ENCODE results near the gene CDK6. TPM values are rescaled to one million over a fixed set of nuclear protein-coding genes. Genes with fewer than 3 reads are reported as not detected.

CDK6 gene
- total and polyA plus RNA-seq, 2 of the 8 experiments (the other 6 are each of a cell fraction or from before 2014, with no cell fraction given): 5.9 to 18.9 TPM

- no peak overlapping the region for H2AFZ ChIP-seq (ENCODE audit: low read length)
- no peak overlapping the region for H2BK5ac ChIP-seq (ENCODE audit: low read depth, low read length)
- H3K27me3 ChIP-seq (replicated peaks in 1 of 4; ENCODE audit: control insufficient read depth in 3 of 4, extremely low read depth in 1 of 4, insufficient read depth in 3 of 4, low read length in 3 of 4): no peaks in the 10 kb centered on the region
- no peak overlapping the region for H3K14ac ChIP-seq (ENCODE audit: insufficient read length)
- no peak overlapping the region for H3K23ac ChIP-seq (ENCODE audit: insufficient read length)
- no peak overlapping the region for H3K9ac ChIP-seq (replicated peaks in 1 of 4; ENCODE audit: extremely low read depth in 1 of 4, low read depth in 3 of 4, low read length in 3 of 4)
- no peak overlapping the region for H4K91ac ChIP-seq (replicated peaks; ENCODE audit: insufficient read length, low read length)
- POLR2A ChIA-PET (ENCODE audit: partially characterized antibody): interaction anchor here (1.8 kb wide), 1 partner anchor 138 kb away, joined by 8 read pairs; no protein-coding TSS in a partner anchor
- FAIRE-seq (no peak), DNase-seq (ENCODE audit: low read depth in 1 of 2, low spot score in 2 of 2) (no peak)
- no peak overlapping the region for H4K8ac ChIP-seq (ENCODE audit: extremely low read depth, insufficient read depth, low read length)
- CTCF ChIA-PET (ENCODE audit: partially characterized antibody): interaction anchor here (0.8 to 2.5 kb wide), 3 partner anchors 85 to 139 kb away, joined by 3 to 17 read pairs (median 5); no protein-coding TSS in a partner anchor
- no peaks in the 10 kb centered on the region for H3K9me3 ChIP-seq (ENCODE audit: insufficient read depth in 2 of 2, low read depth in 1 of 2, low read length in 1 of 2)
- H3K18ac ChIP-seq (ENCODE audit: extremely low read depth, low read length): no peak overlapping the region
- H3K4me1 ChIP-seq (replicated peaks in 1 of 4; ENCODE audit: control insufficient read depth in 3 of 4, insufficient read depth in 4 of 4, low read length in 3 of 4): peaks cover 0 to 6% (median 2%) of the 10 kb centered on the region in 4 experiments; a peak in 3 of 7 replicates
- H3K23me2 ChIP-seq (ENCODE audit: low read depth, low read length): peaks cover 9% of the 10 kb centered on the region
- H3K4me3 ChIP-seq (ENCODE audit: extremely low read depth in 1 of 4, insufficient read depth in 2 of 4, low read depth in 3 of 4, low read length in 4 of 4): no peak overlapping the region
- no peaks in the 10 kb centered on the region for H3K36me3 ChIP-seq (ENCODE audit: control insufficient read depth in 2 of 4, insufficient read depth in 4 of 4, low read length in 3 of 4)
- H3K79me1 ChIP-seq (ENCODE audit: low read depth, low read length): no peaks in the 10 kb centered on the region
- no peak overlapping the region for H3K4me2 ChIP-seq (ENCODE audit: insufficient read depth in 1 of 2, low read depth in 2 of 2, low read length in 2 of 2)
- H3K4ac ChIP-seq (replicated peaks; ENCODE audit: insufficient read length, low read depth, low read length): no peak overlapping the region
- H2BK20ac ChIP-seq (ENCODE audit: low read length): no peak overlapping the region
- H4K5ac ChIP-seq (ENCODE audit: insufficient read length, low read depth, low read length): no peak overlapping the region
- no peak overlapping the region for H2BK120ac ChIP-seq (replicated peaks; ENCODE audit: low read depth, low read length)
- H2AK5ac ChIP-seq (ENCODE audit: low read depth, low read length): no peak overlapping the region
- H3K56ac ChIP-seq (replicated peaks; ENCODE audit: insufficient read length, low read depth, low read length): no peak overlapping the region
- H2BK15ac ChIP-seq (ENCODE audit: low read length): no peak overlapping the region
- H4K20me1 ChIP-seq (replicated peaks in 1 of 2; ENCODE audit: control insufficient read depth in 1 of 2, insufficient read depth in 2 of 2, low read length in 2 of 2): no peaks in the 10 kb centered on the region
- TF ChIP-seq RAD21 (IDR thresholded peaks at IDR 0.05 in 1 of 2, conservative IDR thresholded peaks at IDR 0.05 in 1 of 2; ENCODE audit: low read depth in 2 of 2, low read length in 2 of 2) (no peak), CBX5 (IDR thresholded peaks at IDR 0.05; ENCODE audit: low read depth, low read length) (no peak), EP300 (IDR thresholded peaks at IDR 0.05; ENCODE audit: borderline replicate concordance in 1 of 2, low read depth in 2 of 2, low read length in 2 of 2) (no peak), ASH2L (IDR thresholded peaks at IDR 0.05; ENCODE audit: low read length) (no peak), POLR2AphosphoS5 (IDR thresholded peaks at IDR 0.05; ENCODE audit: low read depth, low read length) (no peak), SIX5 (IDR thresholded peaks at IDR 0.05; ENCODE audit: low read depth, low read length) (no peak), HDAC2 (IDR thresholded peaks at IDR 0.05; ENCODE audit: borderline replicate concordance in 1 of 2, low read depth in 2 of 2, low read length in 2 of 2) (no peak), BACH1 (IDR thresholded peaks at IDR 0.05; ENCODE audit: low read length) (no peak), E2F6 (IDR thresholded peaks at IDR 0.05) (no peak), KDM5A (IDR thresholded peaks at IDR 0.05; ENCODE audit: low read length) (no peak), RXRA (IDR thresholded peaks at IDR 0.05; ENCODE audit: insufficient read depth, low read depth, low read length) (no peak), RNF2 (IDR thresholded peaks at IDR 0.05; ENCODE audit: borderline replicate concordance, low read depth, low read length, missing control alignments, poor library complexity, severe bottlenecking) (no peak), TEAD4 (IDR thresholded peaks at IDR 0.05; ENCODE audit: low read depth, low read length) (no peak), JUN (IDR thresholded peaks at IDR 0.05; ENCODE audit: low read depth, low read length) (no peak)
- H3K27ac ChIP-seq (ENCODE audit: low read depth, low read length): no peak overlapping the region
- no peak overlapping the region; the same call in 1 of the 2 replicates for H2BK12ac ChIP-seq (ENCODE audit: low read depth, low read length)
- no peaks in the 10 kb centered on the region for H3K79me2 ChIP-seq (ENCODE audit: control insufficient read depth in 1 of 2, insufficient read depth in 2 of 2, low read length in 2 of 2)
These were observed 142.2 kb downstream of the CDK6 start for GRCh38 chr7:92694211-92694610.

All from H1 (cell line).